NCI-H128 (cell line): ENCODE results near the gene ACAP3.

Experiments used
- DNase-seq: peaks from one replicate; lab custom pipeline; 2025; ENCODE audit not compliant: unreplicated experiment; lab: John Stamatoyannopoulos, UW

The ACAP3 gene

DNA sequence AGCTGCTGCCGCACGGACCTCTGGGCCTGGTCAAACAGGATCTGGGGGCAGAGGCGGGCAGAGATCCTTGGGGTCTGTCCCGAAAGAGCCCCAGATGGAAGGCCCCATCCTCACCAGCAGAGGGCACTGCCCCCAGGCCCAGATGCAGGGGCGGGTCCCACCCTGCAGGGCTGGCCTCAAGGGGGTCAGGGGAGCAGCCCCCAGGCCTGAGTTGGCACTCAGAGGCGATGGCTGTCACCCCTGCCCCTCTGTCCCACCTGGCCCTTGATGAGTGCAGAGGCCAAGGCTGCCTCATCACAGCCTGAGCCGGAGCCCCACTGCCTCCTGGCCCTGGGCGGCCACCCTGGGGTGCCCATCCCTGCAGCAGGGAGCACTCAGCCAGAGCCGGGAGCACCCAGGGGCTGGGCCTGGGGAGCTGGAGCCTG, 5.7 kb downstream of the ACAP3 start:
- no peak for DNase-seq

DNA sequence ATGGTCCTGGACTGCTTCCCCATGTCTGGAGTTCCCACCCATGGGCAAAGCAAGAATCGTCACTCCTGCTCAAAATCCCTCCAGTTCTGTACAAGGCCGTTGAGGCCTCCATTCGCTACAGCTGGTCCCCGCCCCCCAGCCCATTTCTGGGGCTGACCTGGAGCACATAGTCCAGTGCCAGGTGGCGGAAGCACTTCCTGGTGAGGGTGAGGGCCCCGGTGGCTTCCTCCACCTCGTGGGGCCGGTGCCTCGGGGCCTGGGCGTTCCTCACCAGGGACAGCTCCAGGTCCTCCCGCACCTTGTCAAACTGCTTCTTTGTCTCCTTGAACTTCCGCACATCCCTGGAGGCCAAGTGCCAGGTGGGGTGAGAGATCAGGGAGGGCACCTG, 7.4 kb downstream of the ACAP3 start:
- DNase-seq: no peak

DNA sequence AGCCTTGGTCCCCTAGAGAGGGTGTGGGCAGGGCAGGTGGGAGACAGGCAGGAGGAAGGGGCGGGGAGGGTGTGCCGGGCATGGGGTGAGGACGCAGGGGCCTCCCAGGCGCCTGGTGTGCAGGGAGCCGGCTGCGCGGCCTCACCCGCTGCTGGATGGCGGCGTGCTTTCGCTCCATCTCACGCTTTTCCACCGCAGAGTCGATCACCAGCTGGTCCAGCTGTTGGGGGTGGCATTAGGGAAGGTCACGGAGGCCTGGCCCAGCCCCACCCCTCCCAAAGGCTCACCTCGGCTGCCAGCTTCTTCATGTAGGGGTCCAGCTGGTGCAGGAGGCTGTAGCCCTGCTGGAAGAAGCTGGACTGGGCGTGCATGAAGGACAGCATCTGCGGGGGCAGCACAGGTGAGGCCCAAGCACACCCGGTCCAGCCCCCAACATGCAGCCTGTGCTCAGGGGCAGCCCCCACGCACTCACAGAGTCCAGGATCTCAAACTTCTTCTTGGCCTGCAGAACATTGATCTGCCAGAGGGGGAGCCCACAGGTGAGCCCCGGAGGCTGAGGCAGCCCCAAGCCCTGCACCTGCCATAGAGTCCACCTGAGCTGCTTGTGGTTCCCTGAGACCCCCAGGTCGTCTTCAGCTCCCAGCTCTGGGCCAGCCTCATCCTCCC, 7.9 kb downstream of the ACAP3 start:
- no peak for DNase-seq

DNA sequence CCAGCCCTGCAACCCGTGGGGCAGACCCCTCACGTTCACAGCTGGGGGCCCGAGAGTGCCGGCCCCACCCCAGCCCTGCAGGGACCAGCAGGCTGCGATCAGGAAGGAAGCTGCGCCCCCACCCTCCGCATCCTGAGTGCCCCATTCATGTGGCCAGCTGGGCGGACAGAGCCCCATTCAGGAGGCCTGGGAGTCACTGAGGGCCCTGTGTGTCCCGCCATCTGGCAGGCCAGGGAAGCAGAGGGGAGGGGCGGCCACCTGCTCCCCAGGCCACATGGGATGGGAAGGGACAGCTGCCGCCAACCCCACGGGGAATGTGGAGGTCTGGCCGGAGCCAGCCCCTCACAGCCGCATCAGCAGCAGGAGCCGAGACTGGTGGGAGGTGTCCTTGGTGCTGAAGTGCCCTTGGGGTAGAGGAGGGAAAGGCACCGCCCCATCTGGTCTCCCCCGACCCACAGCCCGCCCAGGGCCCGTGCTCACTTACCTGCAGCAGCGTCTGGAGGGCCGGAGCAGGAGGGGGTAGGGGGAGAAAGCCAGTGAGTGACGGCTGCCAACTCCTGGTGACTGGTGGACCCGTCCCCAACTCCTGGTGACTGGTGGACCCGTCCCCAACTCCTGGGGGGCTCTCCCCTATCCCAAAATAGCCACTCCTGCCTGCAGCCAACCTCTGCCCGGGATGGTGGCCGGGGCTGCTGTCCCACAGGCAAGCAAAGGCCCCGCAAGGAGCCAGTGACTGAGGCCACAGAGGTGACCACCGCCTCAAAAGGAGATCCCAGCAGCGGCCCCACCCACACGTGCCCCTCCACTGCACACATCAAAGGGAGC, 8.7 kb downstream of the ACAP3 start:
- DNase-seq: no peak

DNA sequence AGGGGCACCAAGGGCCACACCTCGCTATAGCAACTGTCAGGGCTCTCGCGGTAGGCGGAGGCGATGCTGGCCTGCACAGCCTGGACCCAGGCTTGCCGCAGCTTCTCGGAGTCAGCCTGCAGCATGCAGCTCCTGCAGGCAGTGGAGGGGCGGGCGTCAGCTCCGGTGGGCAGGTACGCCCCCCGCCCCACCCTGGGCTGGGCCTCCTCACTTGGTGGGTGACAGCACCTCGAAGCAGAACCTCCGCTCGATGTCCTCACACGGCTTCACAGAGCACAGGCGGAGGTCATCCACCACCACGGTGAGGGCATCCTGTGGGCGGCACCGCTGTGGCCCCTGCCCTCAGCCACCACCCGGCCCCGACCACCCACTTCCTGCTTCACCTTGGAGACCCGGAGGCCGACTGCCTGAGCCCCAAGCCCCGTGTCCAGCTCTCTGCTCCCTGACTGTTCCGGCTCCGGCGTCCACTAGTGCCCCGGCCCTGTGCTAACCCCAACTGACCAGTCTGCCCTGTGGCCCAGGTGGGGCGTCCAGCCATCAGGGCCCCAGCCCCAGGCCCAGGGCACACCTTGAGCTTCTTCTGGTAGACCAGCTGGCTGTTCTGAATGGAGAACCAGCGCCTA, 9.8 kb downstream of the ACAP3 start:
- DNase-seq: no peak

DNA sequence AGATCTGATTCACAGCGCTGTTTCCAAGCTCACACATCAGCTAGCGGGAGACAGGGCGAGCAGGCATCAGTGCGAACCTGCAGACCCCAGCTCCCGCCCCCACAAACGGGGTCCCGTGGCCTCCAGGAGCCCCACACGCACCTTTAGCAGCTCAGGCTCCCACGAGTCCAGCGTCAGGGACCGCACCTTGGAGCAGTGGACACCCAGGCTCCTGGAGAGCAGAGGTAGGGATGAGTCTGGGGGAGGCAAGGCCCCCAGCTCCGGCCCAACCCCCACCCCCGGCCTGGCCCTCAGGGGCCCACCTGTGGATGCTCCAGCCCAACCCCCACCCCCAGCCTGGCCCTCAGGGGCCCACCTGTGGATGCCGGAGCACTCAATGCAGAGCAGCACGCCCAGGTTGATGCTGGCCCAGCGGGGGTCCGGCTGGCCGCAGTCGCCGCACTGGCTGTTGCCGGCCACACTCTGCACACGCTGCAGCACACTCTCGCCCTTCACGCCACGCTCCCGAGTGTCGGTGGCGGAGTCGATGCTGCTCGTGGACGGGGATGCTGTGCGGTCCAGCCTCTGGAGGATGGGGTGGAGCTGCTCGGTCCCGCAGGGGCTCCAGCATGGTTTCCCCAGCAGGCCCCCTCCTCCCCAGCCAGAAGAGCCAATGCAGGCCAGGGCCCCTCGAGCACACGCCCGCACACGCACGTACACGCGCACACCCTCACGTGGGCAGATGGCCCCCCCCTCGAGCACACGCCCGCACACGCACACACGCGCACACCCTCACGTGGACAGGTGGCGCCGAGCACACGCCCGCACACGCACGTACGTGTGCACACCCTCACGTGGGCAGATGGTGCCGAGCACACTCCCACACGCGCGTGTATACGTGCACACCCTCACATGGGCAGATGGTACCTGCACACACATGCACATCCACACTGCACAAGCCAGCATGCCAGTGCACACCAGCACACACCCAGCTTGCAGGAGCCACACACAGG, 11.4 kb downstream of the ACAP3 start:
- no peak for DNase-seq

DNA sequence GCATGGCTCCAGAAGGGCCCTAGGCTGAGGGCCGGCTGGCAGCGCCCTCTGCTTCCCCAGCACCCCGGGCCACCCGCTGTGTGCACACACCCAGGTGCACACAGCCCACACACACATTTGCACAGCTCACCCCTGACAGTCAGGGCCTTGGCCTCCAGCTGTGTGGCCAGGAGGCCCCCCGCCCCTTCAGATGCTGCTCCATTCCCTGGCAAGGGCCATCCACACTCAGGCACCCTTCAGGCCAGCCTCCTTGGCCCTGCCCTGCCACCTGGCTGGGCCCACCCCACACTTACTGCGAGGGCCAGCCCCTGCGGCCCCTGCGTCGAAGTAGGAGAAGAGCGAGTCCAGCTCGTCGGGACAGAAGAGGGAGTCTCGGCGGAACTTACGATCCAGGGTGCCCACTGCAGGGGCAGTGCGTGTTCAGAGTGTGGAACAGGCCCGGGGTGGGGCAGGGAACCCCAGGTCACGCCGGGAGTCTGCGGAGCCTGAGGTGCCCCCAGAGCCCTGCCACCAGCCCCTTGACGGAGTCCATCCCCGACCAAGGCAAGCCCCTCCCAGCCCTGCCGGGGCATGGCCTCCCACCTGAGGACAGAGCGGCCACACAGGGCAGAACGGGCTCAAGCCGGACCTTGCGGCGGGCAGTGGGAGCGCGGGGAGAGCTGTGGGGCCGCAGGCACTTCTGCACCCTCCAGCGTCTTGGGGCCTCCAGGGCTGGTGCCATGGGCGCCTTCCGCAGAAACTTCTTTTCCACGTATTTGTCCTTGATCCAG, 12.4 kb downstream of the ACAP3 start:
- no peak for DNase-seq

DNA sequence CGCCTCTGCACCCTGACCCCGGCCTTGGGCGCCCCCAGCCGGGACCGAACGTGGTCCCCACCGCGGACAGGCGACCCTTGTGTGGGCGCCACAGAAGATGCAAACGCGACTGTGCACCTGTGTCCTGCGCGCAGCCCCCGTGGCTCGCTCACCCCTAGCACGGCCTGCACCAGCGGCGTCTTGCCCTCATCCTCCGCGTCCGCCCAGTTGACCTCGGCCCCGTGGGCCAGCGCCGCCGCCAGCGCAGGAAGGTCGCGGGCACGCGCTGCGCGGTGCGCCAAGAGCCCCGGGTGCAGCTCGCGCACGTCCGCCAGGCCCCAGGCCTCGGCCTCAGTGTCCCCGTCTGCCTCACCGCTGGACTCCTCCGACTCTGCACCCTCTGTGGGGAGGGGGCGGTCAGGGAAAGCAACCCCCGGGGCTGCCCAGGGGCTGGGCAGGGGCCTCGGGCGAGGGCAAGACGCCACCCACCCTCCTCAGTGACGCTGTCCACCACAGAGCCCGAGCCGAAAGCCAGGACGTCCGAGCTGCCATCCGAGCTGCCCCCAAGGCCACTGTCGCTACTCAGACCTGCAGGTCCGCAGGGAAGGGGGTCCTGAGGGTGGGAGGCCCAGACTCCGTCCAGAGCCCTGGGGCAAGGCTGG, 13.4 kb downstream of the ACAP3 start:
- DNase-seq: no peak

DNA sequence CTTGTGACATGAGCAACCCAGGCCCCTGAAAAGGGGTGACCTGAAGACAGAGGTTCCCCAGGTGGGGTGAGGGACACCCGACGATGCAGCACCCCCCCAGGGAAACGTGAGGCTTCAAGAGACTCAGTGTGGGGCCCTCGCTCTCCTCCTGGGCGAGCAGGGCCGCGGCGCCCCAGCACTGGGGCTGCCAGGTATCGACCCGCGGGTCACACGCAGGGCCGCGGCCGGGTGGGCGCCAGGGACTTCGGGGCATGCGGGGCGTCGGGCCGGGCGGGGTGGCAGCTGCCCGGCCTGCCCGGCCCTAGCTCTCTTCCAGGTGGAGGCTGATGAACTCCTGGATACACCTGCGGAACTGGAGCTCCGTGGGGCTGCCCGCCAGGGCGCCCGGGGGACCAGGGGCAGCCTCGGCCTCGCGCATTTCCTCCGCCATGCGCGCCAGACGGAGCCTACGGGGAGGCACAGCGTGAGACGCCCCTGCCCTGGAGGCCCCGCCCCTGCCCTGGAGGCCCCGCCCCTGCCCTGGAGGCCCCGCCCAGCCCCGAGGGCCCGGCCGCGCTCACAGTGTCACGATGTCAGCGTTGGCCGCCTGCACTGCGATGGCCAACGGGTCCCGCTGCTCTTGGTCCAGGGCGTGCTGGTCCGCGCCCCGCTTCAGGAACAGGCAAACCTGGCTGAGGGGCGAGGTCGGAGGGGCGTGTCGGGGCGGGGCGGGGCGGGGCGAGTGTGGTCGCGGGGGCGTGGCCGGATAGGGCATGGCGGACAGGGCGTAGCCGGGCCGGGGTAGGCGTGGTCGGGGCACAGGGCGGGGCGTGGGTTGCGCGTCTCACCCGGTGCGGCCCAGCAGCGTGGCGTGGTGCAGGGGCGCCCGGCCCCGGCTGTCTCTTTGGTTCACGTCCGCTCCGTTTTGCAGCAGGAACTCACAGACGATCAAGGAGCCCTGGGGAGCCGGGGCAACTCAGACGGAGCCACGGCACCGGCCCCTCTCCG, 14.2 kb downstream of the ACAP3 start:
- DNase-seq: no peak

DNA sequence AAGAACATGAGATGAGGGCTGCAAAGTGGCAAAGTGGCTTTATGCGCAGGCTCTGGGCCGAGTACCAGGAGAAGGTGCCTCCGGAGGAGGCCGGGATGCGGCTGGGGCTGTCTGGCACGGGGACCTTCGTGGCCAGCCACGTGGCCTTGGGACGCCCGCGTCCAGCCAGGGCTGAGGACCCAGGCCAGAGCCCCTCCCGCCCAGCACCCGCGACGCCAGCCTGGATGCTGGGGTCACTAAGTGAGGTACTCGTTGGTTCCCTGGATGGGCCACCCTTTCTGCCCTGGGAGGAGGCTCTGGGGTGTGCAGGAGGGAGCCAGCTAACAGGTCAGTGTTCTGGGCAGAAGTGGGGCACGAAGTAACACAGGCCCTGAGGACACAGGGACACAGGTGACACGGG, 14.9 kb downstream of the ACAP3 start:
- no peak for DNase-seq

DNA sequence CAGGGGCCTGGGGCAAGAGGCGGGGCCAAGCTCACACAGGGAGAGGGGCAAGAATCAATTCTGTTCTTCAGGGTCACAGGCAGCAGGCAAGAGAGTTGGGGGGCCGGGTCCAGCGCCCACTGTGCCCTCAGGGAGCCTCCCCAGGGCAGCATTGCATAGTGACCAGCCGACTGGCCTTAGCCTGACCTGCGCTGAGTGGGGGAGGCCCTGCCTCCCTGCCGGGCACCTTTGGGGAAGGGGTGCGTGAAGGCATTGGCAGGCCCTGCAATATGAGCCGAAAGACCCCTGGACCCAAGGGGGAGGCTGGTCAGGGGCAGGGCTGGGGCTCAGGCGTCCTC, 15.3 kb downstream of the ACAP3 start:
- no peak for DNase-seq

DNA sequence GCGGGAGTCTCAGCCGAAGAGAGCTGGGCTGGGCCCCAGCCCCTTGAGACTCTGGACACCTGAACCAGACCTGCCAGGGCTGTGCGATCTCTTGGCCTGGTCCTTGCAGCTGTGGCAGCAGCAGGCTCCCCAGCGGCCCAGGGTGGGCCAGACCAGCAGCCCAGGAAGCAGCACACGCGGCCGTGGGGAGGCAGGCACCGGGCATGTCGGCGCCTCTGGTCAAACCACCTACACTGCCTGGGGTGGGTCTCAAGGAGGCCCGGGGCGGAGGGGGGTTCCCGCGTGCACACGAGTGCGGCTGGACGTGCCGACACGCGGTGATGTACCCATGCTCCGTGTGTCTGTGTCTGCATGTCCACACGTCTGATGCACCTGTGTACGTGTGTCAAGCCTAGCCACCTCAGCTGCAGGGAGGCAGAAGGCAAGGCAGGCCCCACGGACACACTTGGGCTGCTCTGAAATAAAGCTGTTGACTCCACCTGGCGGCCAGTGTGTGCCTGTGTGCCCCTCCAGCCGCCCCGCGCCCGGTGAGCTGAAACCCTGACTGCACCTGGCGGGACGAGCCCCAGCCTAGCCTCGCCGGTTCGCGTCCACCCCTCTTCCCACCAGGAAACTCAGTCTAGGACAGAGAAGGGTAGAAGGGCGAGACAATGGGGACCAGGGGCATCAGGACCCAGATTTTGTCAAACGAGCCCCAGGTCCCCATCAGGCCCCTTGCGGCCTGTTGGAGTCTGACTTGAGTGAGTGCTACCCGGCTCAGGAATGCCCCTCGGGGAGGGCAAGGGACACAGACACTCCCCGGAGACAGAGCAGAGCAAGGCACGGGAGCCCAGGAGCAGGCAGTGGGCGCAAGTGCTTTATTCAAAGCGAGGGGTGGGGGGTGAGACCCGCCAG, 15.9 kb downstream of the ACAP3 start:
- DNase-seq: peak; percentile 34

DNA sequence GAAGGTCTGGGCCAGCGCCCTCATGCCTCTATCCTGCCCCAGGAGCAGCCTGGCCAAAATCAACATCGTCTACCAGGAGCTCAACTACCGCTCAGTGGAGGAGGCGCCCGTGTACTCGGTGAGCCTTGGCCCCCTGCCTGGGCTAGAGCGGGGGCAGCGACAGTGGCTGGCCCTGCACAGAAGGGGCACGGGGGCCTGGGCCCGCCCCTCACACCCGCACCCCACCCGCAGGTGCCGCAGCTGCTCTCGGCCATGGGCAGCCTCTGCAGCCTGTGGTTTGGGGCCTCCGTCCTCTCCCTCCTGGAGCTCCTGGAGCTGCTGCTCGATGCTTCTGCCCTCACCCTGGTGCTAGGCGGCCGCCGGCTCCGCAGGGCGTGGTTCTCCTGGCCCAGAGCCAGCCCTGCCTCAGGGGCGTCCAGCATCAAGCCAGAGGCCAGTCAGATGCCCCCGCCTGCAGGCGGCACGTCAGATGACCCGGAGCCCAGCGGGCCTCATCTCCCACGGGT, 16.7 kb downstream of the ACAP3 start:
- DNase-seq: no peak

DNA sequence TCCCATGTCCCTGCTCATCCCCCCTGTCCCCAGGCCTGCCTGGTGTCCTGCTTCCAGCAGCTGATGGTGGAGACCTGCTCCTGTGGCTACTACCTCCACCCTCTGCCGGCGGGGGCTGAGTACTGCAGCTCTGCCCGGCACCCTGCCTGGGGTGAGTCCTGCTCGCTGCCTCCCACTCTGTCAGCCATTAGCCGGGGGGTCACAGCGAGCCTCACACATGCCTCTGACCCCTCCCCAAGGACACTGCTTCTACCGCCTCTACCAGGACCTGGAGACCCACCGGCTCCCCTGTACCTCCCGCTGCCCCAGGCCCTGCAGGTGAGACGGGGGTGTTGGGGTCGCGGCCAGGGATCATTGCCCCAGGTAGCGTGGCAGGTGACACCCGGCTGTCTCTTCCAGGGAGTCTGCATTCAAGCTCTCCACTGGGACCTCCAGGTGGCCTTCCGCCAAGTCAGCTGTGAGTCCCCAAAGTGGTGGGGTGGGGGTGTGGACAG, 17.4 kb downstream of the ACAP3 start:
- no peak for DNase-seq

DNA sequence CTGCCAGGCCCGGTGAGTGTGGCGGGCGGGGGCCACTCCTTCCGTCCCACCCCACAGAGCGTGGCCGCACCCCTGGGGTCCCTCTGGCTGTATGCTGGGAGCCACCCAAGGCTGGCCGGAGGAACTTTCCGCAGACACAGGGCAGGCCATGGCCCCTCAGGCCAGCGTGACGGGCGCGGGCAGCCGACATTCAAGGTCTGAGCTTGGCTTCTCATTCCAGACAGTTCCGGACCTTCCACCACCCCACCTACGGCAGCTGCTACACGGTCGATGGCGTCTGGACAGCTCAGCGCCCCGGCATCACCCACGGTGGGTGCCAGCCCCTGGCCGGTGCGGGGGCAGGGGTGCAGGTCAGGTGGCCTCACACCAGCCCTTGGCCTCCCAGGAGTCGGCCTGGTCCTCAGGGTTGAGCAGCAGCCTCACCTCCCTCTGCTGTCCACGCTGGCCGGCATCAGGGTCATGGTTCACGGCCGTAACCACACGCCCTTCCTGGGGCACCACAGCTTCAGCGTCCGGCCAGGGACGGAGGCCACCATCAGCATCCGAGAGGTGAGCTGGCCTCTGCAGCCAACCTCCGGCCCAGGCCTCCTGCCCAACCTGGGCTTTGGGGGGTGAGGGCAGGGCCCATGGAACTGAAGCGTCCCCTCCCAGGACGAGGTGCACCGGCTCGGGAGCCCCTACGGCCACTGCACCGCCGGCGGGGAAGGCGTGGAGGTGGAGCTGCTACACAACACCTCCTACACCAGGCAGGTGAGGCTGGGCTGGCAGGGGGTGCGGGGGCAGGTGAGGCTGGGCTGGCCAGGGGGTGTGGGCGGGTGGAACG, 20.2 kb downstream of the ACAP3 start:
- DNase-seq: no peak
